SK-N-SH (cell line): ENCODE data around the gene RBBP5. TPM values are rescaled to one million over a fixed set of nuclear protein-coding genes. Genes with fewer than 3 reads are reported as not detected.

ENCODE experiments used
- CTCF ChIA-PET: fragments of 300-600, 350-600 bp; formaldehyde crosslinking; extraction: SDS; loops from one replicate; lab custom pipeline; 2021; lab: Yijun Ruan, JAX
- POLR2A ChIA-PET: fragments of 350-600 bp; sonication (Branson Sonifier 250); formaldehyde crosslinking; extraction: SDS; loops from one replicate; lab custom pipeline; 2020; ENCODE audit warnings: antibody characterized with exemption, inconsistent platforms; lab: Yijun Ruan, JAX
- DNase-seq: peaks from one replicate; pipeline ENCODE4 v3.0.0; 2012
- H2AFZ ChIP-seq: fragments of 200-600 bp; sonication (generic); 2 replicates; pipeline ENCODE4 v1.8.1; 2016; ENCODE audit warnings: antibody characterized with exemption, mild to moderate bottlenecking, low read depth
- H3F3A ChIP-seq: fragments of 200-600 bp; sonication (generic); replicated peaks from 2 replicates; pipeline ENCODE3; 2016; ENCODE audit warnings: antibody characterized with exemption, mild to moderate bottlenecking; ENCODE audit not compliant: insufficient read depth
- H3K27ac ChIP-seq, 2 experiments: fragments of 200-500 bp in 1 of 2; fragments of 200-600 bp in 1 of 2; sonication (Bioruptor generic) in 1 of 2; sonication (generic), shearing (Covaris generic) in 1 of 2; 2 replicates each; pipeline versions ENCODE4 v1.5.1 to v1.6.1; 2014 to 2016; ENCODE audit warnings: low read depth in 2 of 2, inconsistent platforms in 1 of 2, low read length in 1 of 2, mild to moderate bottlenecking in 1 of 2, mixed read lengths in 1 of 2
- H3K27me3 ChIP-seq: fragments of 200-600 bp; sonication (generic), shearing (Covaris generic); 2 replicates; pipeline ENCODE4 v1.6.1; 2016; ENCODE audit warnings: mixed run types; ENCODE audit not compliant: insufficient read depth
- H3K36me3 ChIP-seq, 2 experiments: fragments of 200-500 bp in 1 of 2; fragments of 200-600 bp in 1 of 2; sonication (Bioruptor generic) in 1 of 2; sonication (generic) in 1 of 2; replicated peaks in 1 of 2; 2 replicates each; pipeline versions ENCODE3 to v1.5.1; 2014 to 2016; ENCODE audit warnings: low read length in 1 of 2, mild to moderate bottlenecking in 1 of 2; ENCODE audit not compliant: insufficient read depth in 2 of 2, control insufficient read depth in 1 of 2
- H3K4me1 ChIP-seq, 2 experiments: fragments of 200-500 bp in 1 of 2; fragments of 200-600 bp in 1 of 2; sonication (Bioruptor generic) in 1 of 2; sonication (generic), shearing (Covaris generic) in 1 of 2; 2 replicates each; pipeline versions ENCODE4 v1.5.1 to v1.6.1; 2014 to 2016; ENCODE audit warnings: low read depth in 1 of 2, low read length in 1 of 2, mixed run types in 1 of 2; ENCODE audit not compliant: insufficient read depth in 2 of 2, control insufficient read depth in 1 of 2
- H3K4me2 ChIP-seq: fragments of 200-600 bp; sonication (generic), shearing (Covaris generic); 2 replicates; pipeline ENCODE4 v1.6.1; 2017; ENCODE audit warnings: mixed run types
- H3K4me3 ChIP-seq, 2 experiments: fragments of 200-500 bp in 1 of 2; fragments of 200-600 bp in 1 of 2; sonication (Bioruptor generic) in 1 of 2; sonication (generic), shearing (Covaris generic) in 1 of 2; 2 replicates each; pipeline versions ENCODE4 v1.5.1 to v1.8.1; 2014 to 2016; ENCODE audit warnings: low read depth in 2 of 2, inconsistent platforms in 1 of 2, low read length in 1 of 2, mild to moderate bottlenecking in 1 of 2, mixed read lengths in 1 of 2, moderate library complexity in 1 of 2
- H3K79me2 ChIP-seq: fragments of 200-600 bp; sonication (generic); 2 replicates; pipeline ENCODE4 v1.8.1; 2017; ENCODE audit warnings: mild to moderate bottlenecking; ENCODE audit not compliant: insufficient read depth
- H3K9ac ChIP-seq: fragments of 200-600 bp; sonication (generic); 2 replicates; pipeline ENCODE4 v1.6.1; 2017; ENCODE audit warnings: mixed run types
- H3K9me2 ChIP-seq: fragments of 200-600 bp; sonication (generic); 2 replicates; pipeline ENCODE4 v1.6.1; 2017; ENCODE audit warnings: mixed run types
- H3K9me3 ChIP-seq: fragments of 200-600 bp; sonication (generic); 2 replicates; pipeline ENCODE4 v1.6.1; 2017; ENCODE audit warnings: mixed run types, mild to moderate bottlenecking, moderate library complexity
- H4K20me1 ChIP-seq: fragments of 200-600 bp; sonication (generic); 2 replicates; pipeline ENCODE4 v1.6.1; 2017; ENCODE audit warnings: mild to moderate bottlenecking, mixed run types; ENCODE audit not compliant: insufficient read depth
- CHD2 ChIP-seq: fragments of 150-350 bp; IDR thresholded peaks from 2 replicates; pipeline ENCODE4 v1.6.1; 2018; ENCODE audit warnings: low read length; ENCODE audit not compliant: partially characterized antibody
- ELF1 ChIP-seq: IDR thresholded peaks from 2 replicates; pipeline ENCODE4 v1.4.0; 2012
- FOSL2 ChIP-seq: IDR thresholded peaks from 2 replicates; pipeline ENCODE4 v1.4.0; 2012; ENCODE audit warnings: low read depth, mild to moderate bottlenecking, moderate library complexity, borderline replicate concordance
- IRF3 ChIP-seq: fragments of 150-350 bp; IDR thresholded peaks from 2 replicates; pipeline ENCODE4 v1.6.1; 2016; ENCODE audit warnings: mild to moderate bottlenecking, low read depth, low read length
- NRF1 ChIP-seq: IDR thresholded peaks from 2 replicates; pipeline ENCODE4 v1.6.1; 2012; ENCODE audit warnings: low read depth, mild to moderate bottlenecking, low read length
- POLR2AphosphoS5 ChIP-seq: IDR thresholded peaks from 2 replicates; pipeline ENCODE4 v1.6.1; 2012; ENCODE audit warnings: low read depth, low read length
- RAD21 ChIP-seq: IDR thresholded peaks from 2 replicates; pipeline ENCODE4 v1.6.1; 2012; ENCODE audit warnings: mild to moderate bottlenecking, low read length
- REST ChIP-seq: IDR thresholded peaks from 2 replicates; pipeline ENCODE4 v1.6.1; 2012; ENCODE audit warnings: mild to moderate bottlenecking, low read depth, low read length, moderate library complexity
- RFX5 ChIP-seq: IDR thresholded peaks from 2 replicates; pipeline ENCODE4 v1.6.1; 2012; ENCODE audit warnings: mild to moderate bottlenecking, improper control_type of control experiment, low read length
- RXRA ChIP-seq: IDR thresholded peaks from 2 replicates; pipeline ENCODE4 v1.4.0; 2012; ENCODE audit warnings: low read depth, mild to moderate bottlenecking, borderline replicate concordance
- SMC3 ChIP-seq: IDR thresholded peaks from 2 replicates; pipeline ENCODE4 v1.6.1; 2012; ENCODE audit warnings: low read depth, low read length, improper control_type of control experiment
- TCF12 ChIP-seq: IDR thresholded peaks from 2 replicates; pipeline ENCODE4 v1.4.0; 2012
- USF2 ChIP-seq: fragments of 150-350 bp; IDR thresholded peaks from 2 replicates; pipeline ENCODE4 v1.6.1; 2017; ENCODE audit warnings: antibody characterized with exemption, low read length, low read depth, borderline replicate concordance
- YY1 ChIP-seq: IDR thresholded peaks from 2 replicates; pipeline ENCODE4 v1.4.0; 2012; ENCODE audit warnings: low read depth, mild to moderate bottlenecking
- WGBS: methylation state at CpG from one replicate; pipeline ENCODE4 v1.1.6; 2017; ENCODE audit warnings: low lambda C conversion rate; 5-methylcytosine and 5-hydroxymethylcytosine counted together
- polyA plus RNA-seq, 3 experiments: library from polyadenylated mRNA; depleted of rRNA; stranded (reverse); fragments of >200 nt; gene quantifications; 2 replicates each; pipeline ENCODE4 v1.2.3, GENCODE V29; 2012
- TF ChIP-seq, protein P1 (sequence below): IDR thresholded peaks from 2 replicates; pipeline ENCODE4 v1.4.0; 2012; ENCODE audit warnings: low read depth, borderline replicate concordance

The RBBP5 gene
- polyA plus RNA-seq, 1 of the 3 experiments (the other 2 are of a cell fraction) = 5.7 TPM

GRCh38 chr1:205077934-205078311, 43.9 kb downstream of the RBBP5 start:
- no peaks in the 10 kb centered on the region for H3K9me3 ChIP-seq
- no peak overlapping the region for H3K4me2 ChIP-seq
- CTCF ChIA-PET = interaction anchor here (0.6 to 6.2 kb wide), 10 partner anchors 9 to 1064 kb away, joined by 3 to 58 read pairs (median 4); no protein-coding TSS in a partner anchor
- H3K36me3 ChIP-seq = peaks cover 0 to 7% of the 10 kb centered on the region in 2 experiments
- DNase-seq = no peak
- no peaks in the 10 kb centered on the region for H3K79me2 ChIP-seq
- no peak overlapping the region for H3K9ac ChIP-seq
- H3K27me3 ChIP-seq = no peaks in the 10 kb centered on the region
- no peak overlapping the region for H3K27ac ChIP-seq
- no peak overlapping the region for H2AFZ ChIP-seq
- no peaks in the 10 kb centered on the region for H3K9me2 ChIP-seq
- H3K4me1 ChIP-seq = no peaks in the 10 kb centered on the region; a peak in 1 of 4 replicates
- TF ChIP-seq CHD2 = no peak
- no peak for TF ChIP-seq YY1
- no peak for TF ChIP-seq FOSL2
- no peak for TF ChIP-seq SMC3
- no peak for TF ChIP-seq TCF12
- no peak for TF ChIP-seq REST
- TF ChIP-seq IRF3 = no peak
- TF ChIP-seq USF2 = no peak
- TF ChIP-seq ELF1 = no peak
- no peak for TF ChIP-seq RAD21
- no peak for TF ChIP-seq RFX5
- TF ChIP-seq RXRA = no peak
- TF ChIP-seq, protein P1, sequence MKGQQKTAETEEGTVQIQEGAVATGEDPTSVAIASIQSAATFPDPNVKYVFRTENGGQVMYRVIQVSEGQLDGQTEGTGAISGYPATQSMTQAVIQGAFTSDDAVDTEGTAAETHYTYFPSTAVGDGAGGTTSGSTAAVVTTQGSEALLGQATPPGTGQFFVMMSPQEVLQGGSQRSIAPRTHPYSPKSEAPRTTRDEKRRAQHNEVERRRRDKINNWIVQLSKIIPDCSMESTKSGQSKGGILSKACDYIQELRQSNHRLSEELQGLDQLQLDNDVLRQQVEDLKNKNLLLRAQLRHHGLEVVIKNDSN = no peak
- no peak for TF ChIP-seq NRF1
- TF ChIP-seq POLR2AphosphoS5 = no peak
- TF ChIP-seq, all 33 proteins: peak for 0
- 68% methylated on average over 1 of the region's 1 CpG for WGBS
- POLR2A ChIA-PET = no interaction called here
- H3F3A ChIP-seq = peaks cover 3% of the 10 kb centered on the region
- H3K4me3 ChIP-seq = no peak overlapping the region
- H4K20me1 ChIP-seq = no peaks in the 10 kb centered on the region
